ENCODE results near the gene JMJD6. TPM values are rescaled to one million over a fixed set of nuclear protein-coding genes. Genes with fewer than 3 reads are reported as not detected.

The JMJD6 gene
- total RNA-seq, 1 experiment from 2014 or later = 47.6 TPM

DNA sequence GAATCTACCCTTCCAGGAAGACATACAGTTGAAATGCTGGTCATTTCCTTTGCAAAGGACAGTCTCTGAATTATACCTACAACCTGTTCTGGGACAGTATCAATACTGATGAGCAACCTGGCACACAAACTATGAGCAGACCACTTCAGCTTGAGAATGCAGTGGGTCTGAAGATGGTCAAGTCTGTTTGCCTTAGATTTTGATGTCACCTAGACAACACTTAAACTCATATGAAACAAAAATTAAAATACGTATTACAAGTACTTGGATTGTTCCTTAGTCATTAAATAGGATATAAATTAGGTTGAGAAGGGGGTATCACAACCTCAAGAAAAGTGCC lies 7.2 kb upstream of the JMJD6 start:
- no peaks in the 10 kb centered on the region for H3K9me2 ChIP-seq (ENCODE audit: insufficient read depth)
- DNase-seq (ENCODE audit: low read depth, low spot score) (no peak), ATAC-seq (no peak)
- no peak overlapping the region for H2AFZ ChIP-seq (ENCODE audit: low read depth, low read length, poor library complexity, severe bottlenecking)
- CTCF ChIA-PET = interaction anchor here (1.4 kb wide), 1 partner anchor 322 kb away, joined by 3 read pairs; no protein-coding TSS in a partner anchor
- POLR2A ChIA-PET = interaction anchor here (1.2 to 1.5 kb wide), 2 partner anchors 11 to 20 kb away, joined by 4 to 5 read pairs; no protein-coding TSS in a partner anchor
- H3K27me3 ChIP-seq (ENCODE audit: insufficient read depth, low read length) = no peaks in the 10 kb centered on the region
- H3K4me1 ChIP-seq (ENCODE audit: control insufficient read depth in 1 of 2, insufficient read depth in 2 of 2, low read length in 2 of 2) = peaks cover 12 to 29% of the 10 kb centered on the region in 2 experiments
- H3K9me3 ChIP-seq (ENCODE audit: control insufficient read depth in 1 of 2, insufficient read depth in 1 of 2, low read depth in 1 of 2, low read length in 2 of 2) = no peaks in the 10 kb centered on the region
- peak overlapping the region; percentile 1; the same call in 1 of the 2 replicates for H3K4me2 ChIP-seq (ENCODE audit: low read length)
- RAD21 ChIA-PET (ENCODE audit: low non-redundant PET in 1 of 2, low total read pairs in 2 of 2, uncharacterized antibody in 2 of 2, unreplicated experiment in 2 of 2) = no interaction called here
- no TSS peak for BruUV-seq (replicated peaks)
- peaks cover 39 to 52% of the 10 kb centered on the region in 2 experiments for H3K36me3 ChIP-seq (ENCODE audit: control insufficient read depth in 1 of 2, insufficient read depth in 2 of 2, low read length in 2 of 2)
- no peak overlapping the region for H3K9ac ChIP-seq (ENCODE audit: low read length)
- peak overlapping the region; percentile 9; the same call in 1 of the 2 replicates for H3K27ac ChIP-seq (ENCODE audit: low read depth, low read length)
- no peak for TF ChIP-seq YY1 (IDR thresholded peaks at IDR 0.05; ENCODE audit: extremely low read depth, insufficient replicate concordance, low read depth, low read length)
- TF ChIP-seq POLR2A (IDR thresholded peaks at IDR 0.05; ENCODE audit: borderline replicate concordance, extremely low read depth, insufficient read depth, insufficient read length) = no peak
- TF ChIP-seq, protein P1, sequence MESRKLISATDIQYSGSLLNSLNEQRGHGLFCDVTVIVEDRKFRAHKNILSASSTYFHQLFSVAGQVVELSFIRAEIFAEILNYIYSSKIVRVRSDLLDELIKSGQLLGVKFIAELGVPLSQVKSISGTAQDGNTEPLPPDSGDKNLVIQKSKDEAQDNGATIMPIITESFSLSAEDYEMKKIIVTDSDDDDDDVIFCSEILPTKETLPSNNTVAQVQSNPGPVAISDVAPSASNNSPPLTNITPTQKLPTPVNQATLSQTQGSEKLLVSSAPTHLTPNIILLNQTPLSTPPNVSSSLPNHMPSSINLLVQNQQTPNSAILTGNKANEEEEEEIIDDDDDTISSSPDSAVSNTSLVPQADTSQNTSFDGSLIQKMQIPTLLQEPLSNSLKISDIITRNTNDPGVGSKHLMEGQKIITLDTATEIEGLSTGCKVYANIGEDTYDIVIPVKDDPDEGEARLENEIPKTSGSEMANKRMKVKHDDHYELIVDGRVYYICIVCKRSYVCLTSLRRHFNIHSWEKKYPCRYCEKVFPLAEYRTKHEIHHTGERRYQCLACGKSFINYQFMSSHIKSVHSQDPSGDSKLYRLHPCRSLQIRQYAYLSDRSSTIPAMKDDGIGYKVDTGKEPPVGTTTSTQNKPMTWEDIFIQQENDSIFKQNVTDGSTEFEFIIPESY (IDR thresholded peaks at IDR 0.05; ENCODE audit: extremely low read depth, insufficient replicate concordance, low read length) = no peak
- TF ChIP-seq CEBPB (IDR thresholded peaks at IDR 0.05; ENCODE audit: low read depth) = no peak
- TF ChIP-seq JUND (IDR thresholded peaks at IDR 0.05) = peak; percentile 24; the same call in 1 of the 2 replicates
- TF ChIP-seq SIN3A (IDR thresholded peaks at IDR 0.05; ENCODE audit: low read depth) = no peak; the same call in none of the 2 replicates
- TF ChIP-seq CBX3 (IDR thresholded peaks at IDR 0.05; ENCODE audit: low read depth) = no peak
- H3K79me2 ChIP-seq (ENCODE audit: insufficient read depth, low read length) = peaks cover 81% of the 10 kb centered on the region
- no peak overlapping the region for H3K4me3 ChIP-seq (replicated peaks in 1 of 2; ENCODE audit: low read depth in 1 of 2, low read length in 2 of 2)
- intact Hi-C loops (cut with micrococcal nuclease) = no loop called here
- H4K20me1 ChIP-seq (ENCODE audit: insufficient read depth) = peaks cover 39% of the 10 kb centered on the region
